Uterus (tissue), 2 donors: ENCODE measurements around the gene ILF3.

ENCODE experiments used
- POLR2A ChIP-seq, 2 donors: fragments of 450-650 bp; IDR thresholded peaks; one replicate each; pipeline ENCODE4 v1.6.1; 2016; ENCODE audit warnings: antibody characterized with exemption in 2 of 2, mild to moderate bottlenecking in 1 of 2, moderate library complexity in 1 of 2
- TF ChIP-seq, protein P1 (sequence below), 4 experiments: fragments of 200-600 bp in 2 of 4; fragments of 450-650 bp in 2 of 4; sonication (generic) in 2 of 4; IDR thresholded peaks; one replicate each; pipeline ENCODE4 v1.5.1; 2016 to 2019; ENCODE audit warnings: antibody characterized with exemption in 4 of 4, mild to moderate bottlenecking in 2 of 4, moderate library complexity in 1 of 4

DNA sequence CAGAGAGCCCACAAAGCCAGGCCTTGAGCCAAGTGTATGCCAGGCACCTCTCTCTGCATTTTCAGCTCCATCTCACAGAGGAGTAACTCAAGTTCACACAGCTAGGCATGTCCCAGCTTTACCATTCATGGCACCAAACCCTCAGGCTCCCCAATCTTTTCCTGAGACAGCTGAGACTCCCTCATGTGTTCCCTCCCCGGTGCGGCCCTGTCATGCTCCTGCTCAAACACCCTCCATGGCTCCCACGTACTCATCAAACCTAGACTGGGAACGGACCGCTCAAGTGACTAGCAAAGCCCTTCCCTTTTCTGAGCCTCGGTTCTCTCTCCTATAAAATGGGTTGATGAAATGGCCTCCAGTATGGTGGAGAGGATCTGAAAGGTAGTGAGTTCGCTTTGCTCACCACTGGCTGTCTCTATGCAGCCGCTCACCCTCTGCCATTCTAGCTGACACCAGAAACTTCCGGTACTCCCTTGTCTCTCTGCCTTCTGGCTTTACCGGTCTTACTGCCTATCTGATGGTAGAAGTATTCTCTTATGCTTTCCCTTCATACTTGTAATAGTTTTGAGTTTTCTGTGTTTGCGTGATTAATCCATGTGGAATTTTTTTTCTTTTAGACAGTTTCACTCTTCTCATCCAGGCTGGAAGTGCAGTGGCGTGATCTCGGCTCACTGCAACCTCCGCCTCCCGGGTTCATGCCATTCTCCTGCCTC, 36.6 kb upstream of the ILF3 start:
- TF ChIP-seq, protein P1, sequence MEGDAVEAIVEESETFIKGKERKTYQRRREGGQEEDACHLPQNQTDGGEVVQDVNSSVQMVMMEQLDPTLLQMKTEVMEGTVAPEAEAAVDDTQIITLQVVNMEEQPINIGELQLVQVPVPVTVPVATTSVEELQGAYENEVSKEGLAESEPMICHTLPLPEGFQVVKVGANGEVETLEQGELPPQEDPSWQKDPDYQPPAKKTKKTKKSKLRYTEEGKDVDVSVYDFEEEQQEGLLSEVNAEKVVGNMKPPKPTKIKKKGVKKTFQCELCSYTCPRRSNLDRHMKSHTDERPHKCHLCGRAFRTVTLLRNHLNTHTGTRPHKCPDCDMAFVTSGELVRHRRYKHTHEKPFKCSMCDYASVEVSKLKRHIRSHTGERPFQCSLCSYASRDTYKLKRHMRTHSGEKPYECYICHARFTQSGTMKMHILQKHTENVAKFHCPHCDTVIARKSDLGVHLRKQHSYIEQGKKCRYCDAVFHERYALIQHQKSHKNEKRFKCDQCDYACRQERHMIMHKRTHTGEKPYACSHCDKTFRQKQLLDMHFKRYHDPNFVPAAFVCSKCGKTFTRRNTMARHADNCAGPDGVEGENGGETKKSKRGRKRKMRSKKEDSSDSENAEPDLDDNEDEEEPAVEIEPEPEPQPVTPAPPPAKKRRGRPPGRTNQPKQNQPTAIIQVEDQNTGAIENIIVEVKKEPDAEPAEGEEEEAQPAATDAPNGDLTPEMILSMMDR (IDR thresholded peaks at IDR 0.05), result no peak
- no peak for TF ChIP-seq POLR2A (IDR thresholded peaks at IDR 0.05)
